ENCODE data around the gene C2orf69. TPM values are rescaled to one million over a fixed set of nuclear protein-coding genes. Genes with fewer than 3 reads are reported as not detected.
"Not testable (repeated sequence)": the region's sequence is repeated elsewhere in the genome, so short reads cannot be mapped to it uniquely, and the experiment has no call there.

C2orf69 gene
- total and polyA plus RNA-seq, 2 donors from 2014 or later = 4.9 to 11.5 TPM

DNA sequence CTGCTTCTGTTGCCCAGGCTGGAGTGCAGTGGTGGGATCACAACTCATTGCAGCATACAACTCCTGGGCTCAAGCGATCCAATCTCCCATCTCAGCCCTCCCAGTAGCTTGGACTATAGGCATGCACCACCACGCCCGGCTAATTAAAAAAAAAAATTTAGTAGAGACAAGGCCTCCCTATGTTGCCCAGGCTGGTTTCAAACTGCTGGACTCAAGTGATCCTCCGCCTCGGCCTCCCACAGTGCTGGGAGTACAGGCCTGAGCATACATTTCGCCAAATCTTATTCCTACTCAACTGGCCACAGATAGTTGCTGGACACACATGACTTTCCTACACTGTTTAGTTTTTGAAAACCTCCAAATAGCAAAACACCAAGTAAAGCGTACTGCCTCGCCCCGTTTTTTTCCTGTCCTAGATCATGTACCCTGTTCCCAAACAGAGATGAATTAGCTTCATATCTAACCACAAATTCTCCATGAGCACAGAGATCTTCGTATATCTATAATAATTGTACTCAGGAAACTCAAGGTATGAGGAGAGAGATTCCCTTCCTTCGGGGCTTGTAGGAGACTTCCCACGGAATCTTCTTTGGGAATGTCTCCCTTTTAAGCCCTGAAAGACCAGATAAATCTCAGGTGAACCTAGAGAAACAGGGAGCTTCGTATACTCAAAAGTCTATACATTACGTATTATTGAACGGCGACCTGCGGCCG, 598 bp upstream of the C2orf69 start:
- TF ChIP-seq, protein P1, sequence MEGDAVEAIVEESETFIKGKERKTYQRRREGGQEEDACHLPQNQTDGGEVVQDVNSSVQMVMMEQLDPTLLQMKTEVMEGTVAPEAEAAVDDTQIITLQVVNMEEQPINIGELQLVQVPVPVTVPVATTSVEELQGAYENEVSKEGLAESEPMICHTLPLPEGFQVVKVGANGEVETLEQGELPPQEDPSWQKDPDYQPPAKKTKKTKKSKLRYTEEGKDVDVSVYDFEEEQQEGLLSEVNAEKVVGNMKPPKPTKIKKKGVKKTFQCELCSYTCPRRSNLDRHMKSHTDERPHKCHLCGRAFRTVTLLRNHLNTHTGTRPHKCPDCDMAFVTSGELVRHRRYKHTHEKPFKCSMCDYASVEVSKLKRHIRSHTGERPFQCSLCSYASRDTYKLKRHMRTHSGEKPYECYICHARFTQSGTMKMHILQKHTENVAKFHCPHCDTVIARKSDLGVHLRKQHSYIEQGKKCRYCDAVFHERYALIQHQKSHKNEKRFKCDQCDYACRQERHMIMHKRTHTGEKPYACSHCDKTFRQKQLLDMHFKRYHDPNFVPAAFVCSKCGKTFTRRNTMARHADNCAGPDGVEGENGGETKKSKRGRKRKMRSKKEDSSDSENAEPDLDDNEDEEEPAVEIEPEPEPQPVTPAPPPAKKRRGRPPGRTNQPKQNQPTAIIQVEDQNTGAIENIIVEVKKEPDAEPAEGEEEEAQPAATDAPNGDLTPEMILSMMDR (IDR thresholded peaks at IDR 0.05; ENCODE audit: borderline replicate concordance, extremely low read depth, insufficient read depth) = no peak
- peak overlapping the region in 1 of 2 donors; percentile 98 for H3K27ac ChIP-seq (ENCODE audit: low read depth in 2 of 2, low read length in 2 of 2)
- H3K4me3 ChIP-seq (ENCODE audit: low read length in 3 of 3) = peak overlapping the region; percentile 46 to 94 (median 67)
- H3K9me3 ChIP-seq (ENCODE audit: control insufficient read depth in 2 of 3, insufficient read depth in 1 of 3, low read length in 3 of 3) = no peaks in the 10 kb centered on the region
- DNase-seq (peak in 2 of 5 donors; percentile 4 to 38), FAIRE-seq (no peak)
- intact Hi-C loops (cut with DNase I) = no loop called here
- peak overlapping the region in 1 of 3 donors; percentile 54 for H3K9ac ChIP-seq (ENCODE audit: low read length in 3 of 3)
- no peaks in the 10 kb centered on the region for H3K36me3 ChIP-seq (ENCODE audit: control insufficient read depth in 2 of 3, insufficient read depth in 3 of 3, low read length in 3 of 3)
- H3K27me3 ChIP-seq (ENCODE audit: control insufficient read depth, insufficient read depth, low read length) = no peaks in the 10 kb centered on the region
- H3K4me1 ChIP-seq (ENCODE audit: control insufficient read depth in 2 of 3, insufficient read depth in 2 of 3, low read depth in 1 of 3, low read length in 3 of 3) = peaks cover 3 to 6% (median 4%) of the 10 kb centered on the region in 3 donors

DNA sequence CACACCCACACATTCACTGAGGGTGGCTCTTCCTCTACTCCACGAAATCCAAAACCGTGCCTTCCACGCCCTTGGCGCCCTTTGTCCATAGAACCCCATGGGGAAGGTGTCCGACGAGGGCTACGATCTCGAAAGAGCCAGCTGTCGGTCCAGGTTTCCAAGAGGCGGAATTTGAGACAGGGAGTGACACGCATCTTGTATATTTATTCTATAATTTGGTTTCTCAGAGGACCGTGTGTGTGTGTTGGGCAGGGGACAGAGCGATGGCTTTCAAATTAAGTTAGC, 726 bp downstream of the C2orf69 start:
- no peak for FAIRE-seq
- peak overlapping the region; percentile 85 to 98 for H3K27ac ChIP-seq (ENCODE audit: low read depth in 2 of 2, low read length in 2 of 2)
- peaks cover 0 to under 1% (median 0%) of the 10 kb centered on the region in 3 donors for H3K9me3 ChIP-seq (ENCODE audit: control insufficient read depth in 2 of 3, insufficient read depth in 1 of 3, low read length in 3 of 3)
- no peak for DNase-seq
- no peaks in the 10 kb centered on the region for H3K27me3 ChIP-seq (ENCODE audit: control insufficient read depth, insufficient read depth, low read length)
- intact Hi-C loops (cut with DNase I) = no loop called here
- TF ChIP-seq, protein P1 (IDR thresholded peaks at IDR 0.05; ENCODE audit: borderline replicate concordance, extremely low read depth, insufficient read depth) = no peak
- no peaks in the 10 kb centered on the region for H3K36me3 ChIP-seq (ENCODE audit: control insufficient read depth in 2 of 3, insufficient read depth in 3 of 3, low read length in 3 of 3)
- H3K4me1 ChIP-seq (ENCODE audit: control insufficient read depth in 2 of 3, insufficient read depth in 2 of 3, low read depth in 1 of 3, low read length in 3 of 3) = peaks cover 3 to 6% (median 4%) of the 10 kb centered on the region in 3 donors
- H3K9ac ChIP-seq (ENCODE audit: low read length in 3 of 3) = peak overlapping the region; percentile 90 to 98 (median 92)
- peak overlapping the region; percentile 94 to 98 (median 94) for H3K4me3 ChIP-seq (ENCODE audit: low read length in 3 of 3)

DNA sequence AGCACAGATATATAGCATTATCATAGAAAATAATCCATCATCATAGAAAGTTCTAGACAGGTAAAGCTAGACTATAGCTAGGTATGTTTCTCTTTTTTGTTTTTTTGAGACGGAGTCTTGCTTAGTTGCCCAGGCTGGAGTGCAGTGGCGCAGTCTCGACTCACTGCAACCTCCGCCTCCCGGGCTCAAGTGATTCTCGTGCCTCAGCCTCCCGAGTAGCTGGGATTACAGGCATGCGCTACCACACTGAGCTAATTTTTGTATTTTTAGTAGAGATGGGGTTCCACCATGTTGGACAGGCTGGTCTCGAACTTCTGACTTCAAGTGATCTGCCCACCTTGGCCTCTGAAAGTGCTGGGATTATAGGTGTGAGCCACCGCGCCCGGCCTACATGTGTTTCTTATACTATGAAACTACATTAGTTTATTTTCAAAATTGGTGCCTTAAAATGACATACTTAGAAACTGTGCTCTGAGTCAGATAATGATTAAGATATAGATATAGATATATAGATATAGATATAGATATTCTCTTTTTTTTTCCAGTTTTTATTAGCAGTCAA, 1.5 kb downstream of the C2orf69 start:
- DNase-seq; H3K9me3 ChIP-seq (ENCODE audit: control insufficient read depth in 2 of 3, insufficient read depth in 1 of 3, low read length in 3 of 3); H3K4me1 ChIP-seq (ENCODE audit: control insufficient read depth in 2 of 3, insufficient read depth in 2 of 3, low read depth in 1 of 3, low read length in 3 of 3); intact Hi-C loops (cut with DNase I); H3K27ac ChIP-seq (ENCODE audit: low read depth in 2 of 2, low read length in 2 of 2); H3K27me3 ChIP-seq (ENCODE audit: control insufficient read depth, insufficient read depth, low read length); FAIRE-seq; H3K36me3 ChIP-seq (ENCODE audit: control insufficient read depth in 2 of 3, insufficient read depth in 3 of 3, low read length in 3 of 3): not testable (repeated sequence)
- H3K9ac ChIP-seq (ENCODE audit: low read length in 3 of 3) = peak overlapping the region in 1 of 3 donors; percentile 98
- H3K4me3 ChIP-seq (ENCODE audit: low read length in 3 of 3) = peak overlapping the region; percentile 94 to 98 (median 94)

DNA sequence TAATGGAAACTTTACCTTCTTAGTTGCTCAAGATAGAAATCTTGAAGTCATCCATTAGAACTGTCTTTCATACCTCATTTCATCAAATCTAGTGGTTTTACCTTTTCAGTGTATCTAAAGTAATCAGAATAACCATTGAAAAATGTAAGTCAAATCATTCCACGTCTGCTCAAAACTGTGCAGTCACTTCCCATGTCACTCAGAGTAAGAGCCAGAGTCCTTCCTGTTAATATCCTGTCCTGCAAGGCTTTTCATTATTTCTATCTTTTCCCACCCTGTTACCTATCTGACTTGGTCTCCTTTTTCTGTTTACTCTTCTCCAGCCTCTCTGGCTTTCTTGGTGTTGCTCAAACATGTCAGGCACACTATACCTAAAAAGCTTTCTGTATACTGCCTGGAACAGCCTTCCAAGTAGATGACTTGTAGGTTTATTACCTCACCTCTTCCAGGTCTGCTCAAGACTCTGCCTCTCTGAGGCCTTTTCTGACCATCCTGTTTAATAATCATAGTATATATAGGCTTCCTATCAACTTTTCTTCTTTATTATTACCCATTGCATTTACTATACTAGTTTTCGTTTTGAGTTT, 3.4 kb downstream of the C2orf69 start:
- H3K4me3 ChIP-seq (ENCODE audit: low read length in 3 of 3) = no peak overlapping the region
- peaks cover 0 to 4% (median 0%) of the 10 kb centered on the region in 3 donors for H3K9me3 ChIP-seq (ENCODE audit: control insufficient read depth in 2 of 3, insufficient read depth in 1 of 3, low read length in 3 of 3)
- H3K27me3 ChIP-seq (ENCODE audit: control insufficient read depth, insufficient read depth, low read length) = no peaks in the 10 kb centered on the region
- no peak overlapping the region for H3K9ac ChIP-seq (ENCODE audit: low read length in 3 of 3)
- H3K27ac ChIP-seq (ENCODE audit: low read depth in 2 of 2, low read length in 2 of 2) = no peak overlapping the region
- no peaks in the 10 kb centered on the region for H3K36me3 ChIP-seq (ENCODE audit: control insufficient read depth in 2 of 3, insufficient read depth in 3 of 3, low read length in 3 of 3)
- no peak for DNase-seq
- peaks cover 3 to 6% (median 4%) of the 10 kb centered on the region in 3 donors for H3K4me1 ChIP-seq (ENCODE audit: control insufficient read depth in 2 of 3, insufficient read depth in 2 of 3, low read depth in 1 of 3, low read length in 3 of 3)
- TF ChIP-seq, protein P1 (IDR thresholded peaks at IDR 0.05; ENCODE audit: borderline replicate concordance, extremely low read depth, insufficient read depth) = no peak
- no peak for FAIRE-seq
- intact Hi-C loops (cut with DNase I) = no loop called here
